ENCODE measurements around the gene ARAP1. TPM values are rescaled to one million over a fixed set of nuclear protein-coding genes. Genes with fewer than 3 reads are reported as not detected.

The ARAP1 gene
- total and polyA plus RNA-seq, 2 donors (not counting 3 experiments of a cell fraction or from before 2014, with no cell fraction given) = 36.8 to 66.2 TPM

GRCh38 chr11:72670041-72670440 lies 82.2 kb downstream of the ARAP1 start:
- Histone ChIP-seq H3K36me3 (ENCODE audit: control insufficient read depth in 2 of 2, extremely low read depth in 1 of 2, insufficient read depth in 2 of 2, low read length in 2 of 2) (no peaks in the 10 kb centered on the region), H4K20me1 (replicated peaks; ENCODE audit: control insufficient read depth, extremely low read depth, insufficient read depth, low read length) (no peaks in the 10 kb centered on the region), H3K9me1 (replicated peaks; ENCODE audit: control insufficient read depth, extremely low read depth, insufficient read depth, low read length) (no peaks in the 10 kb centered on the region), H2AFZ (ENCODE audit: low read depth, low read length) (no peak overlapping the region), H3K9me3 (replicated peaks; ENCODE audit: control insufficient read depth, insufficient read depth, low read length) (no peaks in the 10 kb centered on the region), H3K79me2 (ENCODE audit: control insufficient read depth, insufficient read depth, low read length) (no peaks in the 10 kb centered on the region), H3K4me1 (ENCODE audit: control insufficient read depth, extremely low read depth, insufficient read depth, low read length) (no peaks in the 10 kb centered on the region), H3K27ac (ENCODE audit: insufficient read depth, low read depth, low read length) (no peak overlapping the region), H3K4me2 (ENCODE audit: insufficient read depth, low read length) (no peak overlapping the region), H3K4me3 (replicated peaks in 1 of 3; ENCODE audit: insufficient read depth in 1 of 3, low read depth in 1 of 3, low read length in 3 of 3) (no peak overlapping the region), H3K9ac (replicated peaks; ENCODE audit: extremely low read depth, insufficient read depth, low read length) (no peak overlapping the region), H3K27me3 (ENCODE audit: control insufficient read depth in 2 of 2, insufficient read depth in 2 of 2, low read length in 2 of 2) (peaks cover 16 to 28% of the 10 kb centered on the region in 2 experiments)
- no TSS peak for BruUV-seq (replicated peaks)
- TF ChIP-seq POLR2AphosphoS5 (IDR thresholded peaks at IDR 0.05; ENCODE audit: insufficient read depth, low read depth, low read length) (no peak), JUN (IDR thresholded peaks at IDR 0.05; ENCODE audit: borderline replicate concordance, insufficient read depth, insufficient read length, low read depth) (no peak), MYC (IDR thresholded peaks at IDR 0.05; ENCODE audit: low read depth, low read length) (no peak), EZH2 (IDR thresholded peaks at IDR 0.05; ENCODE audit: borderline replicate concordance, low read depth, low read length, severe bottlenecking) (no peak), FOS (IDR thresholded peaks at IDR 0.05; ENCODE audit: borderline replicate concordance, insufficient read depth, low read length) (no peak), POLR2A (IDR thresholded peaks at IDR 0.05; ENCODE audit: low read depth, low read length) (no peak), GATA2 (IDR thresholded peaks at IDR 0.05; ENCODE audit: insufficient read depth, insufficient read length, low read depth, low read length) (no peak), MAX (IDR thresholded peaks at IDR 0.05; ENCODE audit: insufficient read depth, insufficient read length) (no peak)
- TF ChIP-seq, protein P1, sequence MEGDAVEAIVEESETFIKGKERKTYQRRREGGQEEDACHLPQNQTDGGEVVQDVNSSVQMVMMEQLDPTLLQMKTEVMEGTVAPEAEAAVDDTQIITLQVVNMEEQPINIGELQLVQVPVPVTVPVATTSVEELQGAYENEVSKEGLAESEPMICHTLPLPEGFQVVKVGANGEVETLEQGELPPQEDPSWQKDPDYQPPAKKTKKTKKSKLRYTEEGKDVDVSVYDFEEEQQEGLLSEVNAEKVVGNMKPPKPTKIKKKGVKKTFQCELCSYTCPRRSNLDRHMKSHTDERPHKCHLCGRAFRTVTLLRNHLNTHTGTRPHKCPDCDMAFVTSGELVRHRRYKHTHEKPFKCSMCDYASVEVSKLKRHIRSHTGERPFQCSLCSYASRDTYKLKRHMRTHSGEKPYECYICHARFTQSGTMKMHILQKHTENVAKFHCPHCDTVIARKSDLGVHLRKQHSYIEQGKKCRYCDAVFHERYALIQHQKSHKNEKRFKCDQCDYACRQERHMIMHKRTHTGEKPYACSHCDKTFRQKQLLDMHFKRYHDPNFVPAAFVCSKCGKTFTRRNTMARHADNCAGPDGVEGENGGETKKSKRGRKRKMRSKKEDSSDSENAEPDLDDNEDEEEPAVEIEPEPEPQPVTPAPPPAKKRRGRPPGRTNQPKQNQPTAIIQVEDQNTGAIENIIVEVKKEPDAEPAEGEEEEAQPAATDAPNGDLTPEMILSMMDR (IDR thresholded peaks at IDR 0.05; ENCODE audit: extremely low read depth in 1 of 2, insufficient read depth in 1 of 2, low read depth in 1 of 2, low read length in 2 of 2) = no peak
- no peak for FAIRE-seq
- dilution Hi-C loops (cut with MboI; ENCODE audit: extremely low pct_ligation_motif_present, low sequenced_read_pairs) = no loop called here
- intact Hi-C loops (cut with micrococcal nuclease) = no loop called here
- no peak for DNase-seq (ENCODE audit: low read depth, low spot score)
- POLR2A ChIA-PET = no interaction called here
- CTCF ChIA-PET = interaction anchor here (1.0 to 3.2 kb wide), 2 partner anchors 79 to 199 kb away, joined by 3 to 12 read pairs; no protein-coding TSS in a partner anchor
